Myocyte (in vitro differentiated cells): ENCODE results near the gene CNTN3. TPM values are rescaled to one million over a fixed set of nuclear protein-coding genes. Genes with fewer than 3 reads are reported as not detected.
A peak's percentile ranks its signal among the peaks of the same experiment; 100 is the strongest.

ENCODE experiments used
- DNase-seq: peaks from one replicate; pipeline ENCODE4 v3.0.0-alpha.2; 2012; ENCODE audit warnings: low read depth
- polyA plus RNA-seq: library from polyadenylated mRNA; unstranded; fragments of >200 nt; gene quantifications from one replicate; pipeline ENCODE4 v1.2.1, GENCODE V29; 2012; ENCODE audit warnings: missing spikeins
- total RNA-seq: library from RNA; depleted of rRNA; stranded (reverse); fragments of >200 nt; gene quantifications from 2 replicates; pipeline ENCODE4 v1.2.3, GENCODE V29; 2014

CNTN3 gene
- 0.08 and 1.1 TPM in 2 replicates for total RNA-seq
- 0.44 TPM for polyA plus RNA-seq

GRCh38 chr3:74614107-74614967 is at the start of gene CNTN3:
Gene CNTN3, minus strand, starts transcription at chr3:74614659. Its CDS starts 93,547 bp downstream, at chr3:74521112.
- no peak for DNase-seq

DNA sequence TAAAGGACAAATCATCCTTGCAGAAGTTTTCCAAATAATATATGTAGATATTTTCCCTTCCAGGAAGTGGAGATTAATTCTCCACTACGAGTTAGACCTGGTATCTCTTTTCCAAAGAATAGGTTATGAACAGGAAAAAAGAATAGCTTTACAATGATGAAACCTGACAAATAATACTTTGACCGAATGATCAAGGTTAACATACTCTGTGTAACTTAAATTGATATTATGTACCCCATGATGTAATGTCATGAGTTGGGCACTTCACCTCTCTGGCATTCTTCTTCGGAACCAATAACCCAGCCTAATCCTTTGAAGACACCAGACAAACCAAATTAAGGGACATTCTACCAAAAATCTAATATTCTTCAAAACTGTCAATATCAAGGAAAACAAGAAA is 48.7 kb upstream of the CNTN3 start:
- no peak for DNase-seq

GRCh38 chr3:74661672-74662071 is 47.2 kb upstream of the CNTN3 start:
- no peak for DNase-seq

- no peak for DNase-seq
Observed at GRCh38 chr3:74651885-74652284, 37.4 kb upstream of the CNTN3 start.

- DNase-seq, result no peak
Observed at GRCh38 chr3:74651292-74651691, 36.8 kb upstream of the CNTN3 start.

GRCh38 chr3:74648107-74648506 is 33.6 kb upstream of the CNTN3 start:
- no peak for DNase-seq

GRCh38 chr3:74646094-74646493 is 31.6 kb upstream of the CNTN3 start:
- no peak for DNase-seq

DNA sequence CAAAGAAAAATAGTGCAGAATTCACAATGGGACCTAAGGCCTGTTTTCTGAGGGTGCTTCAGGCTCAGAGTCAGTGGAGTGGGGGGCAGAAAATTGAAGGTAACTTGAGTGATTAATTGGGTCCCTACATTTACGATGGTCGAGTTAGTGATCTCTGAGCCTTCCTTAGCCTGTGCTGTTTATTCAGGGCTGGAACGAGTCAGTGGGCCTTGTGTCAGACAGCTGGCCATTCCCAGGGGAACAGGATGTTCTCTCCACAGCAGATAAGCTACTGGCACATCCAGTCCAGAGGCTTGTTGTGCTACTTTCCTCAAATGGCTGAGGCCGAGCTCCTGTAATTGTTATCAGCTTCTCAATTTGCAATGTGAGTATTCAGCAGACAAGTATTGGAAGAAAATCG is 29.2 kb upstream of the CNTN3 start:
- peak; percentile 24 for DNase-seq

DNA sequence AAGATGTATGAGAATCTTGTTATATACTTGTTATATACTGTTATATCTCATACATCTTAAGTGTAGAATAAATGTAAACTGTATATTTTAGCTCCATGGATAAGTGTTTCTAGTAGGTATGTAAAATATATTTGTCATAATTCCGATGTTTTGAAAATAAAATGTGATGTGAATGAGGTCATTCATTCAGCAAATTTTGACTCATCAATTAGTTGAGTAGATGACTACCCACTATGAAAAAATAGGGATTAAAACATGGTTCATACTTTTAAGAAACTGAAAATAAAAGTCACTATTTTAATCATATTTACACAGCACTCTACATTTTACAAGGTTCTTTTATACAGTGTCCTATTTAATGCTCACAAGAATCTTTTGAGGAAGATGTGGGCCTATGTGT is 28.4 kb upstream of the CNTN3 start:
- DNase-seq, result no peak

DNA sequence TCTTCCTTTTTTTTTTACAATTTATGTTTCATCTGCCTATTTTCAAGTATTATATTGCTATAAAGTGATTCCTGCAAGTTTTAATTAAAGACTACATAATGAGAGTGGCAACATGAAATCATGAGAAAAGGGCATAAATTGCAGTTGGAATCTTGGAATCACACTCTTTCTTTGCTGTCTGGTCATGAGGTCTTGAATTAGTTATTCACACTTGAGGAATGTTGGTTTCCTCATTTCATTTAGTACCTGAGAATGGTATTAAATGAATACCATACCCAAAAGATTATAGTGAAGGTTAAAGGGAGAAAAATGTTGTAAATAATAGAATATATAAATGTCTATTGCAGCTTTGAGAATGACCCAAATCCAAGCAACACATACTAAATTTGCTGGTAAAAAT is 25.8 kb upstream of the CNTN3 start:
- no peak for DNase-seq

DNA sequence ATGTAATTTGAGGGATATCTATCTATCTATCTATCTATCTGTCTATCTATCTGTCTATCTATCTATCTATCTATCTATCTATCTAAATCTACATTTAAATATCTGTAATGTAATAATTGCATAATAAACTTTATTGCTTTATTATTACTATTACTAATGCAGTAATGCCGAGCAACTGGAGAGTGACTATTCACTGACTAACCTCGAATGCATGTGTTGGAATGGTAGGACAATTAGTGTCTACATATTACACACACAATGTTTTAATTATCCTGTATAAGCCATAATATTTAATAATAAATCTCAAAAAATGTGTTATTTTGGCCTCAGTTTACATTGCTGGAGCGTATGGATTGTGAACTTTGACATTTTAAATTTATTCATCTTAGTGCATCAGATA is 25.2 kb upstream of the CNTN3 start:
- no peak for DNase-seq

- no peak for DNase-seq
Observed at GRCh38 chr3:74636981-74637380, 22.5 kb upstream of the CNTN3 start.

DNA sequence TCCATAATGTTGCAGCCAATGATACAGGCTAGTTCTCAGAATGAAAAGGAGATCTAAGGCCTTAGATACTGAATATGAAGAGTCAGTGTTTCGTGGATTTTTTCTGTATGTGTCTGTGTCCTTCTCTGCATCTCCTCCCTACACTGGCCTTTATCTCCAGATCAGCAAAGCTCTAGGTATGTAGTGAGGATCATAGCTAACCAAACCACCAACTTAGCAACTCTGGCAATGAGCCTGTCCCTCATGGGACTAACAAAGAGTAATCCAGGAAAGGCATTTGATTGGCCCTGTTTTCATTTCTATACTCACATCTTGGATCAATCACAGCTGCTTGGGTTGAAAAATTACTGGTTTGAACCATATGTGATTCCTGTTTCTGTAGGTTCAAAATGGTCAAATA is 18.6 kb upstream of the CNTN3 start:
- no peak for DNase-seq

DNA sequence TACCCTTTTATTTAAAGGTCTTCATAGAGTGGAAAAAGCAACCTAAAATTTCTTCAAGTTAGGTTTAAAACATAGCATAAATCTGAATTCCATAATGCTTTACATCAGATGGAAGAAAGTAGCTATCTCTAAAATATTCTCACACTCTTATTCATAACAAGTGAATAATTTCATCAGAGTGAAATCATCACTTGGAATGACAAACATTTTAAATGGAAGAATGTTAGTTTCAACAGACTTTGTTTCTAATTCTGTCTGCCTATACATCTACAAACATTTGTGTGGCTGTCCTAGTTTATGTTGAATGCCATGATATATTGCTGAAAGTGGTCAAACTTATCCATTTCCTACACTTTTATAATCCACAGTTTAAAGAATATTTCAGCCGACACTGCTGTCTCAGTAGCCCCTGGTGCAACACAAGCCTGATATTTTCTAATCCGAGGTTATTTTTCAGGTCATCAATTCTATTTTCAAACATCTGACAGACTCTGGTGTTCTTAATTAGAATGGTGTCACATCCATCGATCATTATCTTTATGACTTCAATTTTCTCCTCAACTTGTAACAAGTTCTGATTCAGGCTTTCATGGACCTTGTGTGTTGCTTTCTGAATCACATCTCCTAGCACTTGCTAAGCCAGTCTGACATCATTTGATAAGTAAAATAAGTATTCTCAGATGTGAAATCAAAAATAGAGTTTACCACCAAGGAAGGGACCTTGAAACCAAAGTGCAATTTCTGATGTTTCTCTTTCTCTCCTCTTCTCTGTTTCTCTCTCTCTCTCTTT is 17.1 kb upstream of the CNTN3 start:
- no peak for DNase-seq

- no peak for DNase-seq
Observed at GRCh38 chr3:74630602-74631001, 16.1 kb upstream of the CNTN3 start.

DNA sequence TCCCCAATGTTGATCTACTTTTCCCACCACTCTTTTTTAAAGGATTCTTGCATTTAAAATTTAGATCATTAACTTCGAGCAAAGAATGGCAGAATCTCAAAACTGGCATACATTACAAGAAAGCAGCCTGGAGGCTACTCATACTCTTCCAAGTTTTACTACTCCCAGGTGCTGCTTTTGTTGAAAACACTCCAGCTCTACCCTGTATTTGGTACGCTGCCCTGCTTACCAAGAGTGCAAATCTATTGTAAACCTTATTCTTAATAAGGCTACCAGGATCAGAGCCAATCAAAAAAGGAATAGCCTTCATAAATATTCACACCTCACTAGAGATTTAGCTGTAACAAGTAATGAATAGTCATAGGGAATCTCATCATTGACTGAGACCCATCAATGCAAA is 11.6 kb upstream of the CNTN3 start:
- no peak for DNase-seq

DNA sequence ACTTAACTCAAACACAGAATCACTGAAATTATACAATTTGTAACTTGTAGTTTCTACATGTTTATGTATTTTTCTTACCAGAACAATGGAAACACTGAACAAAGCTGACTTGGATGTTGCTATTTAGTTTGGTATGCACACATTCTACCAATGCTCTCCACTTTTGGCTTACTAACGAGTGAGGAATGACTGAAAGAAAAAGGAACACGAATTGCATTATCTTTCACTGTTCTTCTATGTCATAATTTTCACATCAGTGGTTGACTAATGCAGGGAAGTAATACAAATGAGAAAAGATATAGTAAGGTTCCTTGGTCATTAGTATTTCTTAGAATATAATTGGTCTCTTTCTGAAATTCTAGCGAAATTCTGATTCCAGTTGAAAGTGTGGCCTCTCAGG is 9.8 kb upstream of the CNTN3 start:
- DNase-seq, result no peak

DNA sequence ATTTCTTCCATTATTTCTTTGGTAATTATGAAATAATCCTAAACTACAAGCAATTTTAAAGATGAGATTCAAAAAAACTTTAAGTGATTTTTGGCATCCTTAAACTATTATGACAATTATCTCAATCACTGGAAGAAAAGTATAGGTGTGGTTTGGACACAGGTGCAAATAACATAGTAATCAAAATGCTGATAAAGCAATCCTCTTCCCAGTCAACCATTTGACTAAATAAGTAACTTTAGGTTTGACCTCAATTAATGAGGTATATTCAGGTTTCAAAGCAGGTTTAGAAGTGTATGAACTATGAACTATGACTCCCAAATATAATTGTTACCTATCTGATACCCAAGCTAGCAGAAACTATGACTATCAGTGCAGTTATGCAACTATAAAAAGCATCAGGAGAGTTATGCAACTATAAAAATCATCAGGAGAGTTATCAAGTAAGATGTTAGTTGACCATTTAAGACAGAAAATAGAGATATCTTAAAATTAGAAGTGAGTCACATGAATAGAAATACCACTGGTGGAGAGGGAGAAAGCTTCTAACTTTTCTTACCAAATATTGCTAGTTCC is 8.9 kb upstream of the CNTN3 start:
- DNase-seq, result no peak

DNA sequence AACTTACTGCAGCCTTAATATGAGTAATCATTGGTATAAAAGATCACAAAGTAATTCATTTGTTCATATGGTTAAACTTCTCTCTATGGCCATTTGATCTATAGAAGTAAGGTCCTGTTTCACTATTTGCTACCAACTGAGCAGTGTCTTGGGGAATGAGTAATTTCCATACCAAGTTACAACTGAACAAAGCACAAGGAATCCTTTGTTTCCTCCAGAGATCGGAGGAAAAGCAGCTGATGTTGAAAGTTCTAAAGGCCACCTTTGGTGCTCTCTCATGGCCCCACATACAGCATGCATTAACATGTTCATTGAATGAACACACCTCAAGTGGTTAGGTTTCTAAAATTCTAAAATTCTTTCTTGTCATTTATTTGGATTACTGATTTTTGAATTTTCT is 7.1 kb upstream of the CNTN3 start:
- DNase-seq, result no peak

- DNase-seq, result no peak
Observed at GRCh38 chr3:74617776-74618175, 3.3 kb upstream of the CNTN3 start.

DNA sequence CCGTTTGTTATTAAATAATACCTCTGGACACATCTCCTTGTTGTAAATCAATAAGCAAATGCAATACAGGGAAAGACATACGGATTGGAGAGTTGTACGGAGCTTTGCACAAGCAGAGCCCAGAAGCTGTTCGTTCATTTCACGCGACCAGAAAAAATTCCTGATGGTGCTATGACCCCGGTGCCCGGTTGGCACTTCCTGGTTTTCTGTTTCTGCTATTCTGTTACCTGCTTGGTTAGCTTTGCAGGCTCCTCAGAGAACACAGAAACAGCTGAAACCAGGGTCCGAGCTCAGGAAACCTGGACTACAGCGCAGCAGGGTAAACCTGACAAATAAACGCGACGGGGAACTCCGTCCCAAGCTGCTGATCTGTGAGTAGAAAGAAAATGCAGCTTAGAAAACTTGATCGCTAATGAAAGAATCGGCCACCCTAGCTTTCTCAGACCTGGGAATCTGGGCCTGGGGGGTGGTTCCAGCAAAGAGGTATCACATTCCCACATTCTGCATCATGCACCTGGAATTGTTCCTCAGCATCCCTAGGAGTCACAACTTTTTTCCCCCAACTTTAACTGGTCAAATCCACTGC is 845 bp downstream of the CNTN3 start:
- no peak for DNase-seq

- DNase-seq, result no peak
Observed at GRCh38 chr3:74613060-74613459, 1.4 kb downstream of the CNTN3 start.
